Neural cell (in vitro differentiated cells): ENCODE data around the gene FAIM. TPM values are rescaled to one million over a fixed set of nuclear protein-coding genes. Genes with fewer than 3 reads are reported as not detected.

Experiments used
- H2AFZ ChIP-seq: fragments of 200-600, 300-800 bp; sonication (generic), shearing (Covaris generic); 2 replicates; pipeline ENCODE4 v1.6.0; 2014; ENCODE audit warnings: low read depth, mild to moderate bottlenecking, antibody characterized with exemption, low read length, moderate library complexity
- H3F3A ChIP-seq: fragments of 200-600 bp; shearing (Covaris generic); 2 replicates; pipeline ENCODE4 v1.6.1; 2016; ENCODE audit warnings: mild to moderate bottlenecking, moderate library complexity, mixed read lengths, antibody characterized with exemption, low read length; ENCODE audit not compliant: insufficient read depth, poor library complexity, severe bottlenecking
- H3K27ac ChIP-seq: fragments of 200-600, 300-800 bp; sonication (generic), shearing (Covaris generic); 2 replicates; pipeline ENCODE4 v1.5.1; 2014; ENCODE audit warnings: mild to moderate bottlenecking, low read length, moderate library complexity
- H3K27me3 ChIP-seq: fragments of 300-800, 200-600 bp; sonication (generic), shearing (Covaris generic); 2 replicates; pipeline ENCODE4 v1.6.0; 2014; ENCODE audit warnings: mild to moderate bottlenecking, low read depth, low read length, moderate library complexity; ENCODE audit not compliant: insufficient read depth
- H3K36me3 ChIP-seq: fragments of 300-800, 200-600 bp; sonication (generic), shearing (Covaris generic); 2 replicates; pipeline ENCODE4 v1.5.1; 2014; ENCODE audit warnings: mild to moderate bottlenecking, antibody characterized with exemption, low read length, moderate library complexity; ENCODE audit not compliant: insufficient read depth
- H3K4me2 ChIP-seq: fragments of 300-800, 200-600 bp; sonication (generic), shearing (Covaris generic); 2 replicates; pipeline ENCODE4 v1.6.0; 2014; ENCODE audit warnings: mild to moderate bottlenecking, low read length
- H3K4me3 ChIP-seq: fragments of 300-800, 200-600 bp; sonication (generic), shearing (Covaris generic); 2 replicates; pipeline ENCODE4 v1.5.1; 2014; ENCODE audit warnings: mild to moderate bottlenecking, low read length, moderate library complexity
- H3K79me2 ChIP-seq: fragments of 200-600 bp; shearing (Covaris generic); replicated peaks from 2 replicates; pipeline ENCODE4 v1.6.0; 2014; ENCODE audit warnings: mild to moderate bottlenecking, low read length, moderate library complexity; ENCODE audit not compliant: insufficient read depth
- H3K9ac ChIP-seq: fragments of 300-800, 200-600 bp; sonication (generic), shearing (Covaris generic); 2 replicates; pipeline ENCODE4 v1.6.1; 2016; ENCODE audit warnings: mild to moderate bottlenecking, low read length, mixed read lengths
- H3K9me2 ChIP-seq: fragments of 200-600 bp; shearing (Covaris generic); 2 replicates; pipeline ENCODE4 v1.6.1; 2016; ENCODE audit warnings: mild to moderate bottlenecking, low read length, mixed read lengths; ENCODE audit not compliant: insufficient read depth
- H3K9me3 ChIP-seq: fragments of 200-600, 300-800 bp; sonication (generic), shearing (Covaris generic); 2 replicates; pipeline ENCODE4 v1.6.1; 2016; ENCODE audit warnings: mild to moderate bottlenecking, mixed run types, low read length, moderate library complexity, mixed read lengths
- H4K20me1 ChIP-seq: fragments of 200-600 bp; shearing (Covaris generic); 2 replicates; pipeline ENCODE4 v1.6.1; 2016; ENCODE audit warnings: mild to moderate bottlenecking, mixed run types; ENCODE audit not compliant: insufficient read depth
- CTCF ChIP-seq: fragments of 450-650 bp; IDR thresholded peaks from 2 replicates; pipeline ENCODE4 v1.5.1; 2014; ENCODE audit warnings: antibody characterized with exemption, mild to moderate bottlenecking, moderate library complexity; ENCODE audit not compliant: poor library complexity, severe bottlenecking
- EP300 ChIP-seq: fragments of 450-650 bp; conservative IDR thresholded peaks from 2 replicates; pipeline ENCODE4 v1.6.1; 2014; ENCODE audit warnings: antibody characterized with exemption, mild to moderate bottlenecking, moderate library complexity; ENCODE audit not compliant: poor library complexity, severe bottlenecking
- EZH2 ChIP-seq: fragments of 200-600, 300-800 bp; shearing (Covaris generic), sonication (generic); IDR thresholded peaks from 2 replicates; pipeline ENCODE4 v1.6.1; 2014; ENCODE audit warnings: antibody characterized with exemption, low read length, borderline replicate concordance, mild to moderate bottlenecking; ENCODE audit not compliant: insufficient read depth, poor library complexity, severe bottlenecking
- MXI1 ChIP-seq: fragments of 450-650 bp; conservative IDR thresholded peaks from 2 replicates; pipeline ENCODE4 v1.6.1; 2014; ENCODE audit warnings: antibody characterized with exemption, mild to moderate bottlenecking; ENCODE audit not compliant: poor library complexity, severe bottlenecking
- POLR2AphosphoS5 ChIP-seq: IDR thresholded peaks from 2 replicates; pipeline ENCODE4 v1.6.1; 2012
- RAD21 ChIP-seq: fragments of 450-650 bp; conservative IDR thresholded peaks from 2 replicates; pipeline ENCODE4 v1.6.1; 2014; ENCODE audit warnings: antibody characterized with exemption, mild to moderate bottlenecking, moderate library complexity
- REST ChIP-seq: IDR thresholded peaks from 2 replicates; pipeline ENCODE4 v1.6.1; 2012; ENCODE audit warnings: borderline replicate concordance
- SMC3 ChIP-seq: fragments of 450-650 bp; conservative IDR thresholded peaks from 2 replicates; pipeline ENCODE4 v1.6.1; 2014; ENCODE audit warnings: antibody characterized with exemption, mild to moderate bottlenecking, moderate library complexity; ENCODE audit not compliant: poor library complexity
- TAF1 ChIP-seq: IDR thresholded peaks from 2 replicates; pipeline ENCODE4 v1.6.1; 2012; ENCODE audit warnings: low read depth
- polyA plus RNA-seq: library from polyadenylated mRNA; depleted of rRNA; stranded (reverse); fragments of >200 nt; gene quantifications from 2 replicates; pipeline ENCODE4 v1.2.3, GENCODE V29; 2014

Gene FAIM
- polyA plus RNA-seq, 1 donor from 2014 or later, result 3.1 TPM

- no peaks in the 10 kb centered on the region for H3K27me3 ChIP-seq
- no peak overlapping the region for H3K4me3 ChIP-seq
- no peak for TF ChIP-seq POLR2AphosphoS5
- TF ChIP-seq SMC3, result no peak
- no peak for TF ChIP-seq REST
- no peak for TF ChIP-seq EZH2
- no peak for TF ChIP-seq RAD21
- no peaks in the 10 kb centered on the region for H3F3A ChIP-seq
- no peaks in the 10 kb centered on the region for H3K79me2 ChIP-seq
- no peak overlapping the region for H3K27ac ChIP-seq
- no peak overlapping the region for H3K4me2 ChIP-seq
- H3K9ac ChIP-seq, result no peak overlapping the region
- peaks cover 11% of the 10 kb centered on the region for H3K36me3 ChIP-seq
- H2AFZ ChIP-seq, result no peak overlapping the region
- H3K9me3 ChIP-seq, result no peaks in the 10 kb centered on the region
- H3K9me2 ChIP-seq, result no peaks in the 10 kb centered on the region
- H4K20me1 ChIP-seq, result no peaks in the 10 kb centered on the region
These were observed 37.4 kb downstream of the FAIM start for GRCh38 chr3:138646008-138646407.

GRCh38 chr3:138646513-138646912 lies 37.9 kb downstream of the FAIM start:
- TF ChIP-seq REST (no peak), POLR2AphosphoS5 (no peak)
- Histone ChIP-seq H3K4me3 (no peak overlapping the region), H3K27me3 (no peaks in the 10 kb centered on the region), H3K27ac (no peak overlapping the region), H3K79me2 (no peaks in the 10 kb centered on the region), H3K9me3 (no peaks in the 10 kb centered on the region), H4K20me1 (no peaks in the 10 kb centered on the region), H3K9ac (no peak overlapping the region), H3K9me2 (no peaks in the 10 kb centered on the region), H3K4me2 (no peak overlapping the region), H3F3A (no peaks in the 10 kb centered on the region), H3K36me3 (peaks cover 11% of the 10 kb centered on the region), H2AFZ (no peak overlapping the region)

- H3K4me3 ChIP-seq, result no peak overlapping the region
- H3K4me2 ChIP-seq, result no peak overlapping the region
- H3K9me3 ChIP-seq, result no peaks in the 10 kb centered on the region
- H3K79me2 ChIP-seq, result no peaks in the 10 kb centered on the region
- H3F3A ChIP-seq, result no peaks in the 10 kb centered on the region
- H3K9me2 ChIP-seq, result no peaks in the 10 kb centered on the region
- H3K9ac ChIP-seq, result no peak overlapping the region
- H2AFZ ChIP-seq, result no peak overlapping the region
- H3K36me3 ChIP-seq, result peaks cover 11% of the 10 kb centered on the region
- TF ChIP-seq TAF1, result no peak
- TF ChIP-seq MXI1, result no peak
- no peak for TF ChIP-seq POLR2AphosphoS5
- no peak for TF ChIP-seq REST
- TF ChIP-seq EP300, result no peak
- TF ChIP-seq CTCF, result no peak
- no peak for TF ChIP-seq EZH2
- no peak for TF ChIP-seq RAD21
- no peak for TF ChIP-seq SMC3
- H3K27me3 ChIP-seq, result no peaks in the 10 kb centered on the region
- no peaks in the 10 kb centered on the region for H4K20me1 ChIP-seq
- H3K27ac ChIP-seq, result no peak overlapping the region
These were observed 40.6 kb downstream of the FAIM start for GRCh38 chr3:138649134-138649533.
